GM13976 (cell line): ENCODE results near the gene UFL1.
"Not testable (repeated sequence)": the region's sequence is repeated elsewhere in the genome, so short reads cannot be mapped to it uniquely, and the experiment has no call there.

Experiments used
- DNase-seq: peaks from one replicate; pipeline ENCODE4 v3.0.0; 2012; ENCODE audit warnings: low spot score
- in situ Hi-C: fragments of 300-500 bp; cut with MboI; formaldehyde crosslinking; loops from one replicate; pipeline ENCODE4 v1.12.0; 2022; ENCODE audit warnings: low sequenced_read_pairs, mixed read lengths, inconsistent platforms; ENCODE audit not compliant: unreplicated experiment
- TF ChIP-seq, protein P1 (sequence below): IDR thresholded peaks from 2 replicates; pipeline ENCODE4 v1.5.1; 2012; ENCODE audit warnings: borderline replicate concordance, mild to moderate bottlenecking; ENCODE audit not compliant: insufficient read depth; ENCODE audit errors: extremely low read depth, missing control alignments, control extremely low read depth

UFL1 gene

GRCh38 chr6:96521644-96522464 lies at the start of gene UFL1:
UFL1 (plus strand) TSS chr6:96521806; CDS start chr6:96521874, 68 bp downstream.
- DNase-seq, result peak; percentile 90
- in situ Hi-C loops, result no loop called here
- TF ChIP-seq, protein P1, sequence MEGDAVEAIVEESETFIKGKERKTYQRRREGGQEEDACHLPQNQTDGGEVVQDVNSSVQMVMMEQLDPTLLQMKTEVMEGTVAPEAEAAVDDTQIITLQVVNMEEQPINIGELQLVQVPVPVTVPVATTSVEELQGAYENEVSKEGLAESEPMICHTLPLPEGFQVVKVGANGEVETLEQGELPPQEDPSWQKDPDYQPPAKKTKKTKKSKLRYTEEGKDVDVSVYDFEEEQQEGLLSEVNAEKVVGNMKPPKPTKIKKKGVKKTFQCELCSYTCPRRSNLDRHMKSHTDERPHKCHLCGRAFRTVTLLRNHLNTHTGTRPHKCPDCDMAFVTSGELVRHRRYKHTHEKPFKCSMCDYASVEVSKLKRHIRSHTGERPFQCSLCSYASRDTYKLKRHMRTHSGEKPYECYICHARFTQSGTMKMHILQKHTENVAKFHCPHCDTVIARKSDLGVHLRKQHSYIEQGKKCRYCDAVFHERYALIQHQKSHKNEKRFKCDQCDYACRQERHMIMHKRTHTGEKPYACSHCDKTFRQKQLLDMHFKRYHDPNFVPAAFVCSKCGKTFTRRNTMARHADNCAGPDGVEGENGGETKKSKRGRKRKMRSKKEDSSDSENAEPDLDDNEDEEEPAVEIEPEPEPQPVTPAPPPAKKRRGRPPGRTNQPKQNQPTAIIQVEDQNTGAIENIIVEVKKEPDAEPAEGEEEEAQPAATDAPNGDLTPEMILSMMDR, result no peak

- DNase-seq, in situ Hi-C loops: not testable (repeated sequence)
These were observed 49.3 kb upstream of the UFL1 start for GRCh38 chr6:96472291-96472690.

DNA sequence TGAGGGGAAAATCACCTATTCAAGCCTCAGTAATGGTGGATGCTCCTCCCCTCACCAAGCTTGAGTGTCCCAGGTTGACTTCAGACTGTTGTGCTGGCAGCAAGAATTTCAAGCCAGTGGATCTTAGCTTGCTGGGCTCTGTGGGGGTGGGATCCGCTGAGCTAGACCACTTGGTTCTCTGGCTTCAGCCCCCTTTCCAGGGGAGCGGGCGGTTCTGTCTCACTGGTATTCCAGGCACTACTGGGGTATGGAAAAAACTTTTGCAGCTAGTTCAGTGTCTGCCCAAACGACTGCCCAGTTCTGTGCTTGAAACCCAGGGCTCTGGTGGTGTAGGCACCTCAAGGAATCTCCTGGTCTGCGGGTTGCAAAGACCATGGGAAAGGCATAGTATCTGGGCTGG lies 42.9 kb upstream of the UFL1 start:
- DNase-seq, result no peak
- in situ Hi-C loops, result no loop called here
- TF ChIP-seq, protein P1, result no peak

GRCh38 chr6:96491926-96492325 lies 29.7 kb upstream of the UFL1 start:
- no peak for DNase-seq
- in situ Hi-C loops, result no loop called here
- TF ChIP-seq, protein P1, result no peak

- DNase-seq, result no peak
- in situ Hi-C loops, result no loop called here
- TF ChIP-seq, protein P1, result no peak
These were observed 21.8 kb upstream of the UFL1 start for GRCh38 chr6:96499781-96500180.

- in situ Hi-C loops, result no loop called here
- no peak for DNase-seq
- TF ChIP-seq, protein P1, result no peak
These were observed 18.7 kb upstream of the UFL1 start for GRCh38 chr6:96502915-96503314.

GRCh38 chr6:96505363-96505762 lies 16.2 kb upstream of the UFL1 start:
- in situ Hi-C loops, result no loop called here
- TF ChIP-seq, protein P1, result no peak
- DNase-seq, result no peak
